GM10266 (cell line): Measurements from ENCODE around the gene KIAA0753.

Experiments
- DNase-seq: peaks from one replicate; pipeline ENCODE4 v3.0.0; 2012; ENCODE audit errors: extremely low spot score
- TF ChIP-seq, protein P1 (sequence below): IDR thresholded peaks from 2 replicates; pipeline ENCODE4 v1.5.1; 2012; ENCODE audit warnings: mild to moderate bottlenecking, low read depth; ENCODE audit not compliant: control insufficient read depth, insufficient read depth; ENCODE audit errors: missing control alignments

The KIAA0753 gene

DNA sequence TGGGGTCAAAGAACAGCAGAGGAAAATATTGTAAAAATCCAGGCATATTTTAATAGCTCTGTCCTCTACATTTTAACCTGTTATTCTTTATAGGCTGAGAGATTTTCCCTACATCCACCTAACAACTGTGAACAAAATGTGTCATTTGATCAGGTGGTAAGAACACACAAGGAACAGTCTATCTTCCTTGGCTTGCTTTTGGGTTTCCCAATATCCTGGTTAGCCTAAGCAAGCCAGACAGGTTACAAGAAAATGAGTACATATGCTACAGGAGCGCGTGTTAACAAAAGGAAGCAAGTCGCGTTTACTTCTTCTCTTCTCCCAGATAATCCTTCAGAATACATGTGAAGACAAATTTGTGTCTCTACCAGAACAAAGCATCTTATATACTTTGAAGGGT, 53.2 kb downstream of the KIAA0753 start:
- TF ChIP-seq, protein P1, sequence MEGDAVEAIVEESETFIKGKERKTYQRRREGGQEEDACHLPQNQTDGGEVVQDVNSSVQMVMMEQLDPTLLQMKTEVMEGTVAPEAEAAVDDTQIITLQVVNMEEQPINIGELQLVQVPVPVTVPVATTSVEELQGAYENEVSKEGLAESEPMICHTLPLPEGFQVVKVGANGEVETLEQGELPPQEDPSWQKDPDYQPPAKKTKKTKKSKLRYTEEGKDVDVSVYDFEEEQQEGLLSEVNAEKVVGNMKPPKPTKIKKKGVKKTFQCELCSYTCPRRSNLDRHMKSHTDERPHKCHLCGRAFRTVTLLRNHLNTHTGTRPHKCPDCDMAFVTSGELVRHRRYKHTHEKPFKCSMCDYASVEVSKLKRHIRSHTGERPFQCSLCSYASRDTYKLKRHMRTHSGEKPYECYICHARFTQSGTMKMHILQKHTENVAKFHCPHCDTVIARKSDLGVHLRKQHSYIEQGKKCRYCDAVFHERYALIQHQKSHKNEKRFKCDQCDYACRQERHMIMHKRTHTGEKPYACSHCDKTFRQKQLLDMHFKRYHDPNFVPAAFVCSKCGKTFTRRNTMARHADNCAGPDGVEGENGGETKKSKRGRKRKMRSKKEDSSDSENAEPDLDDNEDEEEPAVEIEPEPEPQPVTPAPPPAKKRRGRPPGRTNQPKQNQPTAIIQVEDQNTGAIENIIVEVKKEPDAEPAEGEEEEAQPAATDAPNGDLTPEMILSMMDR = no peak
- no peak for DNase-seq

DNA sequence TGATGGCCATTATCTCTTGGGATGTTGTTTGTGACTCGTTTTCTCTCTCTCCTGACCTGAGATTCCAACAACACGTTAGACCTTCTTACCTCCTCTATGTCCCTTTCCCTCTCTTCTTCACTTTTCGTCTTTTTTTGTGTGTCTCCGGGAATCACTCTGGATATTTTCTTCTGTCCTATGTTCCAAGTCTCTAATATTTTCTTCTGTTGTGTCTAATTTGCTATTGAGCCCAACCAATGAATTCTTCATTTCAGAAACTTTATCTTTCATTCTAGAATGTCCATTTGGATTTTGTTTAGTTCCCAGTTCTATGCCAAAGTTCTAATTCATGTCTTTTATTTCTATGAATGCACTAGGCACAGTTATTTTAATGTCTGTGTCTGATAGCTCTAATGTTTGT, 57.1 kb downstream of the KIAA0753 start:
- DNase-seq = no peak
- TF ChIP-seq, protein P1 = no peak

DNA sequence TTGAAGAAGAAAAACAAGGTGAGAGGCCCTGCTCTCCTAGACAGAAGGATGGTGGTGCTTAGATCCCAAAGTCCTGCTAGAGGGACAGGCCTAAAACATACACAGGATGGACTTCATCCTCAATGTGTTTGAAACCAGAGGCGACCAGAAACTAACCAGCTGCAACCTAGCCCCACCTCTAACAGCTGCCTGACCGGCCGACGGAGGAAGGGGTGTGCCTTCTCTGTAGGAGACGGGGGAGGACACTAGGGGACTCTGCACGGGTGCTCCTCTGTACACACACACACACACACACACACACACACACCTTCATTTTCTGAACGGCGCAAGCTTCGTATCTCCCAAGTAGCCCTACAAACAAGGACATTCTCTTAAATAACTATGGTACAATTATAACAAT, 59.9 kb downstream of the KIAA0753 start:
- no peak for DNase-seq
- TF ChIP-seq, protein P1 = no peak

DNA sequence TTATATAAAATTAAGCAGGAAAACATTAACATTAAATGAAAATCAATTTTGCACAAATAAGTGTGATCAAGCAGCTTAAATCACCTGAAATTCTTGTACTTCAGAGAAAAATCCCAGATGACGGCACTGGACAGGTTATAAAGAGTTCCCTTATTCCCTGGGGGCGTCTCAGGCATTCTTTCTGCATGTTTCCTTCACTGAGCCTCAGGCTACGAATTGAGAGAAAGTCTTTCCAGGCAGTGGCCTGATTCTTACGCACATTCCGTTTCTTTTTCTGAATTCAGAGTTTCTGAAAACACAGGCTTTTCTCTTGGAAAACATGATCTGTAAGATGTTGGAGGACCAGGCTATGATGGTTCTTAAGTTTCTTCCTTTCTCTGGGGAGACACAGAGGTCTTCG, 62.0 kb downstream of the KIAA0753 start:
- TF ChIP-seq, protein P1 = no peak
- no peak for DNase-seq

DNA sequence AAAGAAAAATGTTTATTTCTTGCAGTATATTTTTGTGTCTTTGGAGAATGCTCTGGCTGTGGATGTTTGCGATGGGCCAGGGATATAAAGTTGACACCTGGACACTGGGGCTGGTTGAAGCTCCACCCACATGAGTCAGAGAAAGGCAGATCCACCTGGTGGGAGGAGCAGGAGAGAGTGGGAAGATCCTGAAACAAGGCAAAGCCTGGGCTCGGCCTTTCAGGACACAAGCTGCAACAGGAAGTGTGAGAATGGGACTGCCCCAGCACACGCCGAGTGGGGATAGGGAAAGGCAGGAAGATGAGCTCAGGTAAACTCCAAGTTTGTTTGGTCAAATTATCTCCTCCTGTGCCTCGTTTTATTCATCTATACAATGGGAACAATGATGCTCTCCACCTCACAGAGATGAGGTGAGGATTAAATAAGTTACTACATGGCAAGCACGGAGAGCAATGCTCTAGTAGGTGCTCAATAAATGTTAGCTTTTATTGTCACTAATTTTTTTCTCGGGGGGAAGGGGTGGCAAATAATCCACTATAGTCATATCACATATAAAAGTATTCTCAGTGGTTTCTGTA, 62.7 kb downstream of the KIAA0753 start:
- no peak for DNase-seq
- TF ChIP-seq, protein P1 = no peak

DNA sequence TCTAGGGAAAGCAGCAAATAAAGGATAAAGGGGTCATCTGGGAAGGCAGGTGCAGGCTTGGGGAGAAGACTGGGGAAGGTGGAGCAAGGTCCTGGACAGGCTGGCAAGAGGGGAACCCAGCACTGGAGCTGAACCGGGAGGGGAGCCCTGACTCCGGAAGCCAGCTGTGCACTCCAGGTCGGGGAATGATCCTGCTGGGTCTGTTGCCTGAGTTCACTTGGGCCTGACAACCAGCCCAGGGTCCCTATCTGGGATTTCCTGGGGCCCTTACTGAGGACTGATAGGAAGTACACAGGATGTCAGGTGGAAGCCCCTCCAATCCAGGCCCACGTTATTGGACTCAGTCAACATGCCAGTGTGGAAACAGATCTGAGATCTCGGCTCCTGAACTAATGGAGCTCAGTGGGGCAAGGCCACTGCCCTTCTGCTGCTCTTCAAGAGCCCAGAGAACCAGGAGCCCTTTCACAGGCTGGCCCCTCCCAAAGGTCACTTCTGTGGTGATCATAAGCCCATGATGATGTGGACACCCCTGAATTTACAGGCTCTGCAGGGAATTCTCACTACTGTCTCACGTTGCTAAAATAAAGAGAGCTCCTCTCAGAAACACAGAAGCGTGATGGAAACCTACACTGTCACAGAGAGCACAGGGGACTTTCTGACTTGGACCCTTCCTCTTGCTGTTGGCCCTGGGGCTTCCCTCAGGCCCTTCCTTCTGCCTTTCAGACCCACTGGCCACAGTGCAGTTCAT, 64.3 kb downstream of the KIAA0753 start:
- TF ChIP-seq, protein P1 = no peak
- no peak for DNase-seq

DNA sequence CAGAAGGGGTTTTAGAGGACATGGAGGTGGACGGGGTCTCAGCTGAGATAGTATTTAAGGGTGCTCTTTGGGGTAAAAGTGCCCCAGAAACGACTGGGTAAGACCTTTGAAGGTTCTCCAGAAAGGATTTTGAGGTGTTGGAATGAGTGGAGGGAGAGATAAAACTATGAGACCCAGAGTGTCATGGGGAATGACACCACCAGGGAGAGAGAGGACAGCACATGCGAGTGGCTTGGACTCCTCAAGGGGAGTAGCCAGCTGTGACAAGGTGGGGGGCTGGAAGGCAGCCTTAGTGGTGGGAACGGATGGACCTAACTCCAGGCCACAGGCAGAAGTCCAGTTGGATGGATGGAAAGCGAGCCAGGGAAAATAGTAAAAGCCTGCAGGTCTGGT, 64.9 kb downstream of the KIAA0753 start:
- TF ChIP-seq, protein P1 = no peak
- DNase-seq = no peak
